Measurements from ENCODE around the gene DAB1. TPM values are rescaled to one million over a fixed set of nuclear protein-coding genes. Genes with fewer than 3 reads are reported as not detected.

The DAB1 gene
- total RNA-seq, 2 donors from 2014 or later, result not detected

DNA sequence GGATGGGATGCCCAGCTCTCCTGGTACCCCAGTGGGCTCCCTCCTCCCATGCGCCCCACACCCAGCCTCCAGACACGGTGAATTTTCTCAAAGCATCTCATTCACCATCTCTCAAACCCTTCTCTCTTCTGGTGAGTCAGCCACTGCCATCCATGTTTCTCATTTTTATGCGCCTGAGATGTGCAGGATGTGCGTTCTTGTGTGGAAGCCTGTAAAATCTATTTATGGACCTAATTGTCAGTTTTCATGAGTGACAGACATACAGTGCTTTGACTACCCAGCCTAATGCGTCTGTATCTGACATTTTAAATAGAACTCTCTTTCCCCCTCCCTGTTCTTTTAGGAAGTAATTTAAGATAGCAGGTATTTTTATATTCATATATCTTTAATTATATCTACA, 158.8 kb downstream of the DAB1 start:
- DNase-seq (ENCODE audit: low spot score), result no peak
- ATAC-seq (ENCODE audit: insufficient number of reproducible peaks, low FRiP score, low read depth), result no peak
- Histone ChIP-seq H3K27ac (no peak overlapping the region), H3K27me3 (replicated peaks; ENCODE audit: insufficient read depth) (no peaks in the 10 kb centered on the region), H3K4me1 (ENCODE audit: control insufficient read depth in 1 of 2, low read depth in 2 of 2) (no peaks in the 10 kb centered on the region), H3K9me3 (no peaks in the 10 kb centered on the region), H3K36me3 (no peaks in the 10 kb centered on the region), H3K4me3 (no peak overlapping the region)
- TF ChIP-seq CTCF (IDR thresholded peaks at IDR 0.05), result no peak

GRCh38 chr1:57262472-57262871, 161.4 kb downstream of the DAB1 start:
- Histone ChIP-seq H3K9me3 (no peaks in the 10 kb centered on the region), H3K27me3 (replicated peaks; ENCODE audit: insufficient read depth) (no peaks in the 10 kb centered on the region), H3K4me3 (no peak overlapping the region), H3K4me1 (ENCODE audit: control insufficient read depth in 1 of 2, low read depth in 2 of 2) (no peaks in the 10 kb centered on the region), H3K27ac (no peak overlapping the region), H3K36me3 (no peaks in the 10 kb centered on the region)
- DNase-seq (ENCODE audit: low spot score) (no peak), ATAC-seq (ENCODE audit: insufficient number of reproducible peaks, low FRiP score, low read depth) (no peak)
- TF ChIP-seq CTCF (IDR thresholded peaks at IDR 0.05), result no peak

GRCh38 chr1:57258557-57259325, 165.1 kb downstream of the DAB1 start:
- Histone ChIP-seq H3K4me1 (ENCODE audit: control insufficient read depth in 1 of 2, low read depth in 2 of 2) (no peaks in the 10 kb centered on the region), H3K4me3 (no peak overlapping the region), H3K27ac (no peak overlapping the region), H3K36me3 (no peaks in the 10 kb centered on the region), H3K9me3 (no peaks in the 10 kb centered on the region), H3K27me3 (replicated peaks; ENCODE audit: insufficient read depth) (no peaks in the 10 kb centered on the region)
- DNase-seq (ENCODE audit: low spot score) (no peak), ATAC-seq (ENCODE audit: insufficient number of reproducible peaks, low FRiP score, low read depth) (no peak)
- TF ChIP-seq CTCF (IDR thresholded peaks at IDR 0.05), result no peak

GRCh38 chr1:57255945-57256344, 167.9 kb downstream of the DAB1 start:
- ATAC-seq (ENCODE audit: insufficient number of reproducible peaks, low FRiP score, low read depth) (no peak), DNase-seq (ENCODE audit: low spot score) (no peak)
- TF ChIP-seq CTCF (IDR thresholded peaks at IDR 0.05), result no peak
- Histone ChIP-seq H3K4me1 (ENCODE audit: control insufficient read depth in 1 of 2, low read depth in 2 of 2) (no peaks in the 10 kb centered on the region), H3K27ac (no peak overlapping the region), H3K9me3 (no peaks in the 10 kb centered on the region), H3K36me3 (no peaks in the 10 kb centered on the region), H3K4me3 (no peak overlapping the region), H3K27me3 (replicated peaks; ENCODE audit: insufficient read depth) (no peaks in the 10 kb centered on the region)

- Histone ChIP-seq H3K4me1 (ENCODE audit: control insufficient read depth in 1 of 2, low read depth in 2 of 2) (no peaks in the 10 kb centered on the region), H3K36me3 (no peaks in the 10 kb centered on the region), H3K27me3 (replicated peaks; ENCODE audit: insufficient read depth) (no peaks in the 10 kb centered on the region), H3K27ac (no peak overlapping the region), H3K4me3 (no peak overlapping the region), H3K9me3 (no peaks in the 10 kb centered on the region)
- DNase-seq (ENCODE audit: low spot score) (no peak), ATAC-seq (ENCODE audit: insufficient number of reproducible peaks, low FRiP score, low read depth) (no peak)
- TF ChIP-seq CTCF (IDR thresholded peaks at IDR 0.05), result no peak
Measured at GRCh38 chr1:57254022-57254421, 169.8 kb downstream of the DAB1 start.
